Kidney tubule cell (primary cell): ENCODE results near the gene CTTN.

ENCODE experiments used
- DNase-seq: peaks from one replicate; pipeline ENCODE4 v3.0.0-alpha.2; 2018; ENCODE audit warnings: low spot score

CTTN gene

GRCh38 chr11:70409871-70410270 is 11.5 kb downstream of the CTTN start:
- no peak for DNase-seq

DNA sequence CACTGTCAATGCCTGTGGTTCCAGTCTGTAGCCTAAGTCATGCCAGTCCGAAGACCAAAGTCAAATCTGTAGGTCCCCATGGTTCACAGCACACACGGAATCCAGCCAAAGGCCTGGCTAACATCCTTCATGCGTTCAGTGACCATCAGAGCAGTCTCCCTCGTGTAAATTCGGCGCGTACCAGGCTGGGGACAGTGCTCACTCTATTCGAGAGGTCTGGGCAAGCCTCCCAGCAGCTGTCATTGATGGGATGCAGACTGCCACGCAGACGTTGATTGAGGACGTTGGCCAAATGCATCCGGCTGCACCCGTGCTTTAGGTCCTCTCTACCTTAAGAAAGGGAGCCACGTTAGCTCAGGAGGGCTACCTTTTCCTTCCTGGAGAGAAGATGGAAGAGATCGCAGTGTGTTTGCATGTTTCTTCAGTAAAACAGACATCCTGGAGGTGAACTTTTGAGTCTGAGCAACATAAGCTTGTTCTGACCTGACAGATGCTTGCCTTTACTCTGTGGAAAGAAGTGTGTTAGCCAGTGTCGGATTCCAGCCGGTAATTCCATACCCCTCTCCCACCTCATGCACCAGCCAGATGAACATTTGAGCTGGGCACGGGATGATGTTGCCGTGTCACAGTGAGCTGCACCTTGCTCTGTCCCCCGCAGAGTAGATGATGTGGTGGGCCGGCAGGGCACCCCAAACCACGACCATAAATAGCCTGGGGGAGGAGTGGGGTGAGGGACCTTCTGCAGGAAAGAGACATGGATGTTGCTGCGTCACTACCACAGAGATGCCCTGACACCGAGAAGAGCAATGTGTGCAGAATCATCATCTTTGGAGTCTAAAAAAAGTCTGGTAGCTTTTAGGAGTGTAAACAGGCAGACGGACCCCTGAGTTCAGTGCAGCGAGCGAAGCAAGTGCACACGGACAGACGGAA is 12.2 kb downstream of the CTTN start:
- DNase-seq: no peak

GRCh38 chr11:70411713-70412452 is 13.6 kb downstream of the CTTN start:
- DNase-seq: no peak

DNA sequence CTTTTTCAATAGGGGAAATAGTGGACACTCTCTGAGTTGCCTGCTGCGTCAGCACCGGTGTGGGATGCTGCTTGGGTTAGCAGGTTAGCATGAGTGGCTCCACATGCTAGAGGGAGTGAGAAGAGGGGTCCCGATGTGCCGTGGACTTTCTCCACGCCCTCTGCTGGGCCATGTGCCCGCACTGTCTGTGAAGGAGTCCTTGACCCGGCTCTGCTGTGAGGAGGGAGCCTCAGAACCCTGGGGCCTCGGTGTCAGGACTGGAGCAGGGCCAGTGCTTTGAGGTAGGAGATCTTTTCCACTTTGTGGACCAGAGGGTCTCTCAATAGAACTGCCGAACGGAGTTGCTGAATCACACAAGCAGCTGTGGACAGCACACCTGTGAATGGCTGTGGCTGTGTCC is 14.8 kb downstream of the CTTN start:
- no peak for DNase-seq

GRCh38 chr11:70414341-70415100 is 16.2 kb downstream of the CTTN start:
- DNase-seq: no peak

- DNase-seq: peak; percentile 50
These were observed 16.9 kb downstream of the CTTN start for GRCh38 chr11:70415191-70415590.

GRCh38 chr11:70415642-70416395 is 17.5 kb downstream of the CTTN start:
- no peak for DNase-seq

DNA sequence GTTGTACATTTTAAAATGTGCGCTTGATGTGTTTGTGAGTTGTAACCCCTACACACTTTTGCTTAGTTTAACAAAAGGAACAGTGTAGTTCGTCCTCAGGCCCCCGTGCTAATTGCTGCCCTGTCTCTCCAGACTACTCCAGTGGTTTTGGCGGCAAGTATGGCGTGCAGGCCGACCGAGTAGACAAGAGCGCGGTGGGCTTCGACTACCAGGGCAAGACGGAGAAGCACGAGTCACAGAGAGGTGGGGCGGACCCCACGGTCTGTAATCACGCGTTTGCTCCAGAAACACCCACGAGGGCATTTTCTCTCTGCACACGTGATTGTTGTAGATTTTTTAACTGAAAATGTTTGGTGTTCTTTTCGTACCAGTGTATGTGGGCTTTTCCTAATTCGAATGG is 18.6 kb downstream of the CTTN start:
- no peak for DNase-seq

- DNase-seq: no peak
These were observed 19.8 kb downstream of the CTTN start for GRCh38 chr11:70418130-70418529.

DNA sequence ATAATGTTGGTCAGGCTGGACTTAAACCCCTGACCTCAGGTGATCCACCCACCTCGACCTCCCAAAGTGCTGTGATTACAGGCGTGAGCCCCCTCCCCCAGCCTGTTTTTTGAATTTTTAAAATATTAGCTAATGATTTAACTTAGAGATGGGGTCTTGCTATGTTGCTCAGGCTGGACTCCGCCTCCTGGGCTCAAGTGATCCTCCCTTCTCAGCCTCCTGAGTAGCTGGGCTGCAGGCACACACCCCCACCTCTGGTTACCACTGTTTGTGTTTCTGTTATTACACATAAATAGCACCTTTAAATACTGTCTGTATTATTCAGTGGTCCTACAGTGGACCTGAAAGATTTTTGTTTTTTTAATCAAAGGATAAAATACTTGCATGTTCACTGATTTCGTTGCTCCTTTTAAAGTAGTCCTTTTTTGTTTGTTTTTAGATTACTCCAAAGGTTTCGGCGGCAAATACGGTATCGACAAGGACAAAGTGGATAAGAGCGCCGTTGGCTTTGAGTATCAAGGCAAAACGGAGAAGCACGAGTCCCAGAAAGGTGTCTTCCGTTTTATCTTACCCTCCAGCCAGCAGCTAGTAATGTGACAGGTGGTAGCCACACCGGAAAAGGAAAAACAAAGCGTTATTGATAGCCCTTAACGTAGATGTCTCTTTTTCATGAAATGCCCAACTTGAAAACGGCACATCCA is 21.1 kb downstream of the CTTN start:
- no peak for DNase-seq

DNA sequence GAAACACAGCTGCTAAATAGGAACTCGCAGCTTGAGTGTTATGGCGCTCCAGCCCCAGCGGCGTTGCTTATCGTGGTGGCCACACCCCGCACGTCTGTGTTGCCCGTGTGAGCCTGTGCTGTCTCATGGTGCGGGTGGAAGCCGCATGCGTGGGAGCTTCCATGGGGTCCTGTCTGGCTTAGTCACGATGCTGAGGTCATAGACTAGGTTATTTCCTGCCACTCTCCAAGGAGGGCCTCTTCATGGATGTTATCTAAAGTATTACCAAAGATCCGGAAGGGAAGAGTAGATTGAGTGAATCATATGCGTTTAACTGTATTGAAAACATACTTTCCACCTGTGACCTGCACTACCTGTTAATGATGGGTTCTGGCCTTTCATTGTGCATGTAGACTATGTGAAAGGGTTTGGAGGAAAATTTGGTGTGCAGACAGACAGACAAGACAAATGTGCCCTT is 21.7 kb downstream of the CTTN start:
- DNase-seq: peak; percentile 28

GRCh38 chr11:70420496-70420895 is 22.2 kb downstream of the CTTN start:
- DNase-seq: no peak

- no peak for DNase-seq
These were observed 22.8 kb downstream of the CTTN start for GRCh38 chr11:70421123-70421522.

- no peak for DNase-seq
These were observed 24.6 kb downstream of the CTTN start for GRCh38 chr11:70422692-70423522.

- peak; percentile 88 for DNase-seq
These were observed 25.5 kb downstream of the CTTN start for GRCh38 chr11:70423523-70424505.

DNA sequence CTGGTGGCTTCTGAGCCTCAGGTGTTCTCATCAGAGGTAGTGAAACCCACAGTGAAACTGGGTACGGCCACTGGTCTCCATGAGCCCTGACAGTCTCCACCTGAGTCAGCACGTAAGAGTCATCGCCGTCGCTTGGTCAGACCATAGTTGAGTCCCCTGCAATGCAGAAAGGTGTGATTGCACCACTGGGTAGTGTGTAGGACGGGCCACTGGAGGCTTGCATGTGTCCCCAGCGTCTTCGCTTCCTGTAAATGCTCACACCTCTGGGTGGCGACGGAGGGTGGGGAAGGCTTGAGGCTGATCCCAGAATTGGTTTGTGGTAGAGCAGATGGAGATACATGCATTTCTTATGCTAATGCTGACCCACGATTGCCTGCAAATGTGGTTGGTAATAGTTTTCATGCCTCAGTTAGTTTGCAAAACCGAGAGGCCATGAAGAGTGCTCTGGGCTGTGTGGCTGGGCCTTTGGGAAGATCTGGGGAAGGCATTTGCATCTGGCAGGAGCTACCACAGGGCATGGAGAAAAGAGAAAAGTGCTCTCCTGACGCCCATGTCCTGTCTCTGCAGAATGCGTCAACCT is 26.5 kb downstream of the CTTN start:
- DNase-seq: no peak

GRCh38 chr11:70427436-70427835 is 29.1 kb downstream of the CTTN start:
- DNase-seq: no peak

DNA sequence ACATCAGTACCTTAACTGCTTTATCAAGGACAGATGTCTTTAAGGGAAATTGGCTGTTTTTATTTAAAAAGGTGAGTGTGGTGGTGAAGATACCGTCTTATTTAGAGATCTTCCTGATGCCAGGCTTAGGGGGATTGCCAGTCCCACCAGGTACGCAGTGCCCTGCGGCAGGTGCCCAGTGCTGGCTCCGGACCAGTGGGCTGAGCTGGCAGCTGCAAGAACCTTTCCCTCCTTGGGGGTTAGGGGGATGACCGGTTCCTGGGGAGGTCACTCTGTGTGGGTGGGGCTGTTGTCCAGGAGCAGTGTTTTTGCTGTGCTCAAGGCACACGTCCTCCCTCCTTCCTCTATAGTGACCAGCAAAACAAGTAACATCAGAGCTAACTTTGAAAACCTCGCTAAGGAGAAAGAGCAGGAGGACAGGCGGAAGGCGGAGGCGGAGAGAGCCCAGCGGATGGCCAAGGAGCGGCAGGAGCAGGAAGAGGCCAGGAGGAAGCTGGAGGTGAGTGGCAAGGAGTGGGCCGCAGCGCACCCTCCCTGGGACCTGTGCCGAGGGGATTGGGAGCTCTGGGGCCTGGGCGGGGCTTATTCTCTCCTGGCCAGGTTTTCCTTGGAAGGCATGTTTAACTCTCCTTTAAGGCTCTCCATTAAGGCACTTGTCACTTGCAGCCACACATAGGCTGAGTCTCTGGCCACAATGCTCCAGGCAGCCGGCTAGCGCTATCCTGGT is 30.5 kb downstream of the CTTN start:
- no peak for DNase-seq
